Thoracic aorta (tissue), 2 donors: ENCODE results near the gene LPIN1. TPM values are rescaled to one million over a fixed set of nuclear protein-coding genes. Genes with fewer than 3 reads are reported as not detected.

Source experiments
- ATAC-seq: fragments of 150-250 bp; one replicate; pipeline ENCODE4 v1.8.0; 2017; ENCODE audit warnings: low read depth; ENCODE audit not compliant: insufficient number of reproducible peaks, low FRiP score
- DNase-seq: peaks from one replicate; pipeline ENCODE4 v3.0.0-alpha.2; 2020; ENCODE audit warnings: low spot score
- H3K27ac ChIP-seq, 2 donors: fragments of 200-600 bp; sonication (generic); 1 replicate in 1 of 2; 2 replicates in 1 of 2; pipeline ENCODE4 v1.5.1; 2016; ENCODE audit warnings: mild to moderate bottlenecking in 2 of 2, moderate library complexity in 2 of 2
- H3K27me3 ChIP-seq: fragments of 200-600 bp; sonication (generic); replicated peaks from 2 replicates; pipeline ENCODE4 v1.6.0; 2016; ENCODE audit warnings: mild to moderate bottlenecking; ENCODE audit not compliant: insufficient read depth
- H3K36me3 ChIP-seq: fragments of 200-600 bp; sonication (generic); one replicate; pipeline ENCODE4 v1.5.1; 2016
- H3K4me1 ChIP-seq, 2 donors: fragments of 200-600 bp; sonication (generic); 1 replicate in 1 of 2; 2 replicates in 1 of 2; pipeline versions ENCODE4 v1.5.1 to v1.6.0; 2016; ENCODE audit warnings: low read depth in 2 of 2, mild to moderate bottlenecking in 1 of 2; ENCODE audit not compliant: control insufficient read depth in 1 of 2
- H3K4me3 ChIP-seq: fragments of 200-600 bp; sonication (generic); 2 replicates; pipeline ENCODE4 v1.5.1; 2016; ENCODE audit warnings: mild to moderate bottlenecking
- H3K9me3 ChIP-seq: fragments of 200-600 bp; sonication (generic); 2 replicates; pipeline ENCODE4 v1.5.1; 2016
- CTCF ChIP-seq: fragments of 200-600 bp; sonication (generic); IDR thresholded peaks from one replicate; pipeline ENCODE4 v1.5.1; 2019; ENCODE audit warnings: antibody characterized with exemption
- total RNA-seq, 2 donors: library from RNA; depleted of rRNA; stranded (reverse); fragments of >200 nt; gene quantifications; one replicate each; pipeline versions ENCODE4 v1.1.0 to v1.2.3, GENCODE V29; 2016

The LPIN1 gene
- total RNA-seq, 2 donors from 2014 or later, result 24.5 to 55.8 TPM

GRCh38 chr2:11807156-11808015 is 61.0 kb downstream of the LPIN1 start:
- Histone ChIP-seq H3K27ac (no peak overlapping the region), H3K36me3 (peaks cover 38% of the 10 kb centered on the region), H3K4me3 (no peak overlapping the region), H3K27me3 (no peaks in the 10 kb centered on the region), H3K4me1 (peaks cover 4 to 30% of the 10 kb centered on the region in 2 donors), H3K9me3 (no peaks in the 10 kb centered on the region)
- no peak for ATAC-seq
- TF ChIP-seq CTCF, result no peak
- no peak for DNase-seq

GRCh38 chr2:11808016-11808400 is 61.6 kb downstream of the LPIN1 start:
- ATAC-seq (no peak), DNase-seq (no peak)
- H3K36me3 ChIP-seq, result peaks cover 38% of the 10 kb centered on the region
- TF ChIP-seq CTCF, result no peak
- H3K9me3 ChIP-seq, result no peaks in the 10 kb centered on the region
- no peaks in the 10 kb centered on the region for H3K27me3 ChIP-seq
- no peak overlapping the region for H3K4me3 ChIP-seq
- H3K4me1 ChIP-seq, result peaks cover 4 to 30% of the 10 kb centered on the region in 2 donors
- H3K27ac ChIP-seq, result no peak overlapping the region

- DNase-seq (no peak), ATAC-seq (no peak)
- Histone ChIP-seq H3K4me1 (peaks cover 4 to 30% of the 10 kb centered on the region in 2 donors), H3K27me3 (no peaks in the 10 kb centered on the region), H3K9me3 (no peaks in the 10 kb centered on the region), H3K36me3 (peaks cover 21% of the 10 kb centered on the region), H3K4me3 (no peak overlapping the region), H3K27ac (no peak overlapping the region)
- TF ChIP-seq CTCF, result no peak
Measured at GRCh38 chr2:11809586-11810236, 63.3 kb downstream of the LPIN1 start.

- DNase-seq (no peak), ATAC-seq (no peak)
- Histone ChIP-seq H3K9me3 (no peaks in the 10 kb centered on the region), H3K36me3 (peaks cover 21% of the 10 kb centered on the region), H3K27me3 (no peaks in the 10 kb centered on the region), H3K4me3 (no peak overlapping the region), H3K27ac (no peak overlapping the region), H3K4me1 (peaks cover 4 to 30% of the 10 kb centered on the region in 2 donors)
- no peak for TF ChIP-seq CTCF
Measured at GRCh38 chr2:11810237-11810977, 64.0 kb downstream of the LPIN1 start.
